HUES6 (cell line): ENCODE measurements around the gene OXTR.

Experiments
- H3K27ac ChIP-seq: 2 replicates; pipeline ENCODE4 v1.7.0; 2013; ENCODE audit warnings: low read depth, mild to moderate bottlenecking, low read length, inconsistent platforms
- H3K27me3 ChIP-seq: 2 replicates; pipeline ENCODE4 v1.6.1; 2013; ENCODE audit warnings: low read length; ENCODE audit not compliant: control insufficient read depth, insufficient read depth
- H3K36me3 ChIP-seq: 2 replicates; pipeline ENCODE4 v1.6.1; 2013; ENCODE audit warnings: low read length; ENCODE audit not compliant: control insufficient read depth, insufficient read depth
- H3K4me1 ChIP-seq: 2 replicates; pipeline ENCODE4 v1.6.1; 2013; ENCODE audit warnings: low read length; ENCODE audit not compliant: control insufficient read depth, insufficient read depth
- H3K4me3 ChIP-seq: 2 replicates; pipeline ENCODE4 v1.5.1; 2013; ENCODE audit warnings: low read depth, low read length
- H3K9ac ChIP-seq: one replicate; pipeline ENCODE4 v1.6.1; 2013; ENCODE audit warnings: mild to moderate bottlenecking, low read length
- H3K9me3 ChIP-seq: 2 replicates; pipeline ENCODE4 v1.6.1; 2013; ENCODE audit warnings: low read depth, low read length; ENCODE audit not compliant: control insufficient read depth, insufficient read depth

OXTR gene

GRCh38 chr3:8767667-8768363 is 1.6 kb downstream of the OXTR start:
- H3K4me1 ChIP-seq: peaks cover 26% of the 10 kb centered on the region
- H3K9me3 ChIP-seq: no peaks in the 10 kb centered on the region
- H3K27me3 ChIP-seq: peaks cover 71% of the 10 kb centered on the region
- peak overlapping the region; percentile 70 for H3K4me3 ChIP-seq
- H3K36me3 ChIP-seq: no peaks in the 10 kb centered on the region
- H3K9ac ChIP-seq: no peak overlapping the region
- H3K27ac ChIP-seq: no peak overlapping the region

GRCh38 chr3:8767256-8767666 is 2.2 kb downstream of the OXTR start:
- peak overlapping the region; percentile 70; the same call in 1 of the 2 replicates for H3K4me3 ChIP-seq
- peaks cover 71% of the 10 kb centered on the region for H3K27me3 ChIP-seq
- H3K9ac ChIP-seq: no peak overlapping the region
- peaks cover 26% of the 10 kb centered on the region for H3K4me1 ChIP-seq
- no peaks in the 10 kb centered on the region for H3K36me3 ChIP-seq
- no peak overlapping the region for H3K27ac ChIP-seq
- H3K9me3 ChIP-seq: no peaks in the 10 kb centered on the region

- Histone ChIP-seq H3K9ac (no peak overlapping the region), H3K4me3 (no peak overlapping the region), H3K4me1 (peaks cover 26% of the 10 kb centered on the region), H3K9me3 (no peaks in the 10 kb centered on the region), H3K27ac (no peak overlapping the region), H3K27me3 (peaks cover 71% of the 10 kb centered on the region), H3K36me3 (no peaks in the 10 kb centered on the region)
Measured at GRCh38 chr3:8766148-8766547, 3.3 kb downstream of the OXTR start.

DNA sequence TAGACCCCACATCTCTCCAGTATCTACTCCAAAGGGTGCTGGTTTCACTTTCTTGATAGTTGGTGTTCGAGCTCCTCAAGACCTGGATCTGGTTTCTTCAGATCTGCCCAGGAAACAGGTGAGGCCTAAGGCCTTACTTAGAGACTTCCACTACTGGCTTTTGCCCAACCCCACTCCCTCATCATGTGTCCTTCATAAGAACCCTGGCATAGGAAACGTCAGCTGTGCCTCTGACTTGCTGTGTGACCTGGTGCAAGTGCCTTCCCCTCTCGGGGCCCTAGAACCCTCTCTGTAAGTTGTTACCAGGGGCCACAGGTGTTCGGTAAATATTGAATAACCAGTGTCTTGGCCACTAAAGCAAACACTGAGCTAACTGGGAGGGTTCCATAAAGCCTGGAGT is 3.9 kb downstream of the OXTR start:
- no peak overlapping the region for H3K9ac ChIP-seq
- H3K4me1 ChIP-seq: peaks cover 20% of the 10 kb centered on the region
- H3K27ac ChIP-seq: no peak overlapping the region
- no peak overlapping the region for H3K4me3 ChIP-seq
- no peaks in the 10 kb centered on the region for H3K9me3 ChIP-seq
- H3K36me3 ChIP-seq: no peaks in the 10 kb centered on the region
- peaks cover 71% of the 10 kb centered on the region for H3K27me3 ChIP-seq

DNA sequence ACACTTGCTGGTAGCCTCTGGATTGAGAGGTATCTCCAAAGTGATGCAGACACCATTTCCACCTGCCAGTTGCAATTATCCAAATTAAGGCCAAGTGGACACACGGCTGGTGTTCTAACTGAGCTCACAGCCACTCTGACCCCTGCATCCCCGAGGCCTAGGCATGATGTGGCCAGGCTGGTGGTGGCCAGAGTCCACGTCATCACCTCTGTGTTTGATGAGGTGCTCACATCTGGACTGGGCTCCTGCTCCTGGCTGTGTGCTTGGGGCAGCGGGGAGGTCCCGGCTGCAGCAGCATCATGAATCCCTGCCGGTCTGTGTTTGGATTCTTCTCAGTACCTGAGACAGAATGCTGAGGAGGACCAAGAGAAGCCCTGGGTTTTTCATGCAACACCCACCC is 4.9 kb downstream of the OXTR start:
- Histone ChIP-seq H3K36me3 (no peaks in the 10 kb centered on the region), H3K27ac (no peak overlapping the region), H3K4me1 (peaks cover 10% of the 10 kb centered on the region), H3K9me3 (no peaks in the 10 kb centered on the region), H3K4me3 (no peak overlapping the region), H3K27me3 (peaks cover 65% of the 10 kb centered on the region), H3K9ac (no peak overlapping the region)

GRCh38 chr3:8762607-8763377 is 6.6 kb downstream of the OXTR start:
- no peaks in the 10 kb centered on the region for H3K4me1 ChIP-seq
- H3K27me3 ChIP-seq: peaks cover 48% of the 10 kb centered on the region
- no peak overlapping the region for H3K27ac ChIP-seq
- H3K9me3 ChIP-seq: no peaks in the 10 kb centered on the region
- H3K4me3 ChIP-seq: no peak overlapping the region
- H3K9ac ChIP-seq: no peak overlapping the region
- no peaks in the 10 kb centered on the region for H3K36me3 ChIP-seq

DNA sequence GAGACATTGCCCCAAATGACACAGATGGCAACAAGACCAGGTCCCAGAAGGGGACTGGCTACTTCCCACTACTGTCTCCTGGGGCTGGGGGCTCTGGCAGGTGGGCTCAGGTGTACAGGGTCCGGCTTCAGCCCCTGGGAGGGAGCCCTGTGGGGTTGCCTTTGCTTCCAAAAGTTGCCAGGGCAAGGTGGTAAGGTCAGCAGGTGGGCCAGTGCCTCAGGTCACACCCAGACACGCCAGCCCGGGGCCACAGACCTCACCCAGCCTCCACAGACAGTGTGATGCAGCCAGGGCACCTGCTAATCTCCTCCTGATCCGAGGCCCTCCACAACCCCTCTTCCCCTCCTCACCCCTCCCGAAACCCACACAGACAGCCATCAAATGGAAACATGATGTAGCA is 7.5 kb downstream of the OXTR start:
- Histone ChIP-seq H3K4me3 (no peak overlapping the region), H3K4me1 (no peaks in the 10 kb centered on the region), H3K27me3 (peaks cover 39% of the 10 kb centered on the region), H3K9ac (no peak overlapping the region), H3K9me3 (no peaks in the 10 kb centered on the region), H3K36me3 (no peaks in the 10 kb centered on the region), H3K27ac (no peak overlapping the region)

DNA sequence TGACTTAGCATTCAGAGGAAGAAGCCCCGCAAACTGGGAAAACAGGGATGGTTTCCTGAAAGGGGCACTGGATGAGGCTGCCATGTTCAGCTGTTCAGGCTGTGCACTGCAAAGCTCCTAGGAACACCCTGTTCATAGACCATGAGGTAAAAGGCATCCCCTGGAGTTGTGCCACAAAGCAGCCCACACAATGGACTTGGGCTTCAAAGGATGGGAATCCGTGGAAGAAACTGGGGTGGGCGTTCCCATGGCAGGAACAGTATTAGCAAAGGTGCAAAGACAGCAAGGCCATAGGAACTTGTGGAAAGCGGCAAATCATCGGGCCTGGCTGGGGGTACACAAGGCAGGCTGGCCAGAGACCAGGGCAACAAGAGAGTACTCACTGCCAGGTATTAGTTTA is 8.9 kb downstream of the OXTR start:
- Histone ChIP-seq H3K9ac (no peak overlapping the region), H3K27me3 (peaks cover 26% of the 10 kb centered on the region), H3K4me3 (no peak overlapping the region), H3K36me3 (no peaks in the 10 kb centered on the region), H3K4me1 (peaks cover 3% of the 10 kb centered on the region; the same call in 1 of the 2 replicates), H3K27ac (no peak overlapping the region), H3K9me3 (no peaks in the 10 kb centered on the region)

DNA sequence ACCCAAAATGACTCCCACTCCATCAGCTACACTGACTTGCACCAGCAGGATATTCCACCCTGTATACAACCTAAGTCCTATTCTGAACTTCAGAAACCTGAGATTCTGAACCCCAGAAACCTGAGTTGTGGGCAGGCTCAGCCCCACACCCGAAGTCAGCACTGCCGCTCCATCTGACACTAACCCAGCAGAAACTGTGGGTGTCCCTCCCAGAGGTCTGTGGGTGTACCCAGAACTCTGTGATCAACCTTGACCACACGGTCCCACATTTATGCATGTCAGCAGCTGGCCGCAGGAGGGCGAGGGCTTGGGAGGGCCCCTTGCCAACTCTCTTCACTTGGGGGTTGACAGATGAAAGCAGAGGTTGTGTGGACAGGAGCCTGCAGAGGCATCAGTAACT is 9.3 kb downstream of the OXTR start:
- H3K27ac ChIP-seq: no peak overlapping the region
- peaks cover 3% of the 10 kb centered on the region; the same call in 1 of the 2 replicates for H3K4me1 ChIP-seq
- no peaks in the 10 kb centered on the region for H3K36me3 ChIP-seq
- H3K4me3 ChIP-seq: no peak overlapping the region
- no peaks in the 10 kb centered on the region for H3K9me3 ChIP-seq
- H3K9ac ChIP-seq: no peak overlapping the region
- H3K27me3 ChIP-seq: peaks cover 21% of the 10 kb centered on the region

- H3K27ac ChIP-seq: no peak overlapping the region
- H3K27me3 ChIP-seq: peaks cover 13% of the 10 kb centered on the region
- no peak overlapping the region for H3K9ac ChIP-seq
- H3K4me3 ChIP-seq: no peak overlapping the region
- no peaks in the 10 kb centered on the region for H3K9me3 ChIP-seq
- no peaks in the 10 kb centered on the region for H3K36me3 ChIP-seq
- H3K4me1 ChIP-seq: peaks cover 3% of the 10 kb centered on the region; the same call in 1 of the 2 replicates
Measured at GRCh38 chr3:8759038-8759707, 10.2 kb downstream of the OXTR start.
